OCI-LY3 (cell line): ENCODE results near the gene RALGAPB.
"Not testable (repeated sequence)": the region's sequence is repeated elsewhere in the genome, so short reads cannot be mapped to it uniquely, and the experiment has no call there.

ENCODE experiments used
- H2AFZ ChIP-seq: fragments of 200-600, 300-600 bp; shearing (Covaris generic); 2 replicates; pipeline ENCODE4 v1.6.0; 2014; ENCODE audit warnings: antibody characterized with exemption, low read depth, low read length
- H3K27ac ChIP-seq: fragments of 200-600, 300-600 bp; sonication (generic); 2 replicates; pipeline ENCODE4 v1.5.1; 2014; ENCODE audit warnings: mild to moderate bottlenecking, low read length, moderate library complexity, mixed read lengths
- H3K27me3 ChIP-seq: fragments of 200-600, 300-600 bp; sonication (generic); 2 replicates; pipeline ENCODE4 v1.6.1; 2014; ENCODE audit warnings: low read depth, low read length, mixed read lengths
- H3K36me3 ChIP-seq: fragments of 200-600, 300-600 bp; sonication (generic); replicated peaks from 2 replicates; pipeline ENCODE3; 2014; ENCODE audit warnings: low read depth, low read length, mixed read lengths
- H3K4me1 ChIP-seq: fragments of 300-600, 200-600 bp; sonication (generic); 2 replicates; pipeline ENCODE4 v1.6.1; 2014; ENCODE audit warnings: low read length, mixed read lengths
- H3K4me2 ChIP-seq: fragments of 200-600, 300-600 bp; sonication (generic); 2 replicates; pipeline ENCODE4 v1.6.1; 2014; ENCODE audit warnings: low read length, mixed read lengths
- H3K4me3 ChIP-seq: fragments of 300-600, 200-600 bp; sonication (generic); 2 replicates; pipeline ENCODE4 v1.5.1; 2014; ENCODE audit warnings: antibody characterized with exemption, mild to moderate bottlenecking, low read length, moderate library complexity
- H3K79me2 ChIP-seq: fragments of 300-600, 200-600 bp; shearing (Covaris generic); 2 replicates; pipeline ENCODE4 v1.6.1; 2014; ENCODE audit warnings: mild to moderate bottlenecking, low read length, mixed read lengths
- H3K9ac ChIP-seq: fragments of 300-600, 200-600 bp; shearing (Covaris generic); 2 replicates; pipeline ENCODE4 v1.6.0; 2014; ENCODE audit warnings: mild to moderate bottlenecking, low read length, moderate library complexity
- H3K9me3 ChIP-seq: fragments of 200-600, 300-600 bp; shearing (Covaris generic); 2 replicates; pipeline ENCODE4 v1.6.1; 2014; ENCODE audit warnings: low read length, mixed read lengths; ENCODE audit not compliant: insufficient read depth
- H4K20me1 ChIP-seq: fragments of 200-600, 300-600 bp; sonication (generic); 2 replicates; pipeline ENCODE4 v1.6.1; 2016; ENCODE audit warnings: low read length, mixed read lengths; ENCODE audit not compliant: insufficient read depth
- CTCF ChIP-seq: fragments of 200-600, 300-600 bp; sonication (generic); IDR thresholded peaks from 2 replicates; pipeline ENCODE4 v1.5.1; 2014; ENCODE audit warnings: antibody characterized with exemption, low read length, low read depth
- EZH2phosphoT487 ChIP-seq: fragments of 200-600 bp; shearing (Covaris generic); IDR thresholded peaks from 2 replicates; pipeline ENCODE4 v1.6.1; 2018; ENCODE audit warnings: antibody characterized with exemption, mixed run types, low read depth

RALGAPB gene

GRCh38 chr20:38435555-38435939 is 37.1 kb upstream of the RALGAPB start:
- no peak for TF ChIP-seq EZH2phosphoT487
- TF ChIP-seq CTCF: no peak
- H3K9me3 ChIP-seq: no peaks in the 10 kb centered on the region
- no peak overlapping the region for H3K27ac ChIP-seq
- H3K27me3 ChIP-seq: 0 out of 2 replicates have a peak, but pooled peaks cover 5% of the 10 kb centered on the region
- peak overlapping the region; percentile 37 for H3K4me2 ChIP-seq
- peaks cover 36% of the 10 kb centered on the region for H4K20me1 ChIP-seq
- peaks cover 51% of the 10 kb centered on the region for H3K79me2 ChIP-seq
- H3K36me3 ChIP-seq: peaks cover 40% of the 10 kb centered on the region
- H3K4me1 ChIP-seq: peaks cover 21% of the 10 kb centered on the region
- peak overlapping the region; percentile 80 for H3K4me3 ChIP-seq
- H2AFZ ChIP-seq: peak overlapping the region; percentile 98
- H3K9ac ChIP-seq: no peak overlapping the region

- H3K4me3 ChIP-seq: no peak overlapping the region
- no peak overlapping the region for H3K4me2 ChIP-seq
- TF ChIP-seq EZH2phosphoT487 (no peak), CTCF (no peak)
- H2AFZ ChIP-seq: no peak overlapping the region
- H3K36me3 ChIP-seq: peaks cover 17% of the 10 kb centered on the region
- peaks cover 14% of the 10 kb centered on the region for H3K4me1 ChIP-seq
- 0 out of 2 replicates have a peak, but pooled peaks cover 15% of the 10 kb centered on the region for H3K27me3 ChIP-seq
- no peaks in the 10 kb centered on the region for H3K9me3 ChIP-seq
- H4K20me1 ChIP-seq: peaks cover 14% of the 10 kb centered on the region
- H3K9ac ChIP-seq: no peak overlapping the region
- no peak overlapping the region for H3K27ac ChIP-seq
- peaks cover 29% of the 10 kb centered on the region for H3K79me2 ChIP-seq
These were observed 34.8 kb upstream of the RALGAPB start for GRCh38 chr20:38437796-38438195.

- not testable (repeated sequence) for H3K9ac ChIP-seq, H3K9me3 ChIP-seq, H3K79me2 ChIP-seq, H3K4me3 ChIP-seq, H3K27ac ChIP-seq, H4K20me1 ChIP-seq, H3K4me1 ChIP-seq, H2AFZ ChIP-seq, H3K36me3 ChIP-seq, H3K4me2 ChIP-seq
- H3K27me3 ChIP-seq: 0 out of 2 replicates have a peak, but pooled peaks cover 16% of the 10 kb centered on the region
These were observed 31.5 kb upstream of the RALGAPB start for GRCh38 chr20:38441110-38441509.

GRCh38 chr20:38441916-38442315 is 30.7 kb upstream of the RALGAPB start:
- Histone ChIP-seq H3K4me1 (peaks cover 6% of the 10 kb centered on the region), H3K27me3 (0 out of 2 replicates have a peak, but pooled peaks cover 16% of the 10 kb centered on the region), H3K4me3 (no peak overlapping the region), H3K9me3 (no peaks in the 10 kb centered on the region), H4K20me1 (no peaks in the 10 kb centered on the region), H3K36me3 (no peaks in the 10 kb centered on the region), H3K79me2 (peaks cover 4% of the 10 kb centered on the region), H2AFZ (no peak overlapping the region), H3K27ac (no peak overlapping the region), H3K4me2 (no peak overlapping the region), H3K9ac (no peak overlapping the region)
- no peak for TF ChIP-seq CTCF
- TF ChIP-seq EZH2phosphoT487: no peak
